Tibial nerve (tissue), 3 donors: Measurements from ENCODE around the gene TTC32.

Source experiments
- POLR2A ChIP-seq, 2 donors: fragments of 450-650 bp; IDR thresholded peaks; one replicate each; pipeline ENCODE4 v1.6.1; 2017; ENCODE audit warnings: antibody characterized with exemption in 2 of 2, mild to moderate bottlenecking in 2 of 2, moderate library complexity in 2 of 2
- TF ChIP-seq, protein P1 (sequence below), 5 experiments: fragments of 200-600 bp in 3 of 5; fragments of 450-650 bp in 2 of 5; sonication (generic) in 3 of 5; IDR thresholded peaks; one replicate each; pipeline ENCODE4 v1.5.1; 2016 to 2019; ENCODE audit warnings: antibody characterized with exemption in 5 of 5, mild to moderate bottlenecking in 3 of 5, moderate library complexity in 2 of 5

DNA sequence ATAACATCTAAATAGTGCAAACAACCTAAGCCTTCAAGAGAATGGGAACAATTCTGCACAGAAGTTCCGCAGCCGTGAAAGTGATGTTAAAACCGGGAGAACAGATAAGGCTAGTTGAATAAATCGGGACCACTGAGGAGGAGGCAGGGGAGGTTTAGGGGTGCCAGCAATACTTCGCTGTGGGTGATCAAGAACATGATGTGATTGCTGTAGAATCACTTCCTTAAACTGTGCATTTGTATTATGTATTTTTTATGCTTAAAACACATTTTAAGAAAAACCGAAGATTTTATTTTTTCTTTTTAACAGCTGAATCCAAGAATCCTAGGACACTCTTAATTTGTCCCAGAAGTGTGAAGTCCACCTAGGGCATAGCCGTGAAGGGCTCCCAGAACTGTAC is 33.6 kb downstream of the TTC32 start:
- TF ChIP-seq, protein P1, sequence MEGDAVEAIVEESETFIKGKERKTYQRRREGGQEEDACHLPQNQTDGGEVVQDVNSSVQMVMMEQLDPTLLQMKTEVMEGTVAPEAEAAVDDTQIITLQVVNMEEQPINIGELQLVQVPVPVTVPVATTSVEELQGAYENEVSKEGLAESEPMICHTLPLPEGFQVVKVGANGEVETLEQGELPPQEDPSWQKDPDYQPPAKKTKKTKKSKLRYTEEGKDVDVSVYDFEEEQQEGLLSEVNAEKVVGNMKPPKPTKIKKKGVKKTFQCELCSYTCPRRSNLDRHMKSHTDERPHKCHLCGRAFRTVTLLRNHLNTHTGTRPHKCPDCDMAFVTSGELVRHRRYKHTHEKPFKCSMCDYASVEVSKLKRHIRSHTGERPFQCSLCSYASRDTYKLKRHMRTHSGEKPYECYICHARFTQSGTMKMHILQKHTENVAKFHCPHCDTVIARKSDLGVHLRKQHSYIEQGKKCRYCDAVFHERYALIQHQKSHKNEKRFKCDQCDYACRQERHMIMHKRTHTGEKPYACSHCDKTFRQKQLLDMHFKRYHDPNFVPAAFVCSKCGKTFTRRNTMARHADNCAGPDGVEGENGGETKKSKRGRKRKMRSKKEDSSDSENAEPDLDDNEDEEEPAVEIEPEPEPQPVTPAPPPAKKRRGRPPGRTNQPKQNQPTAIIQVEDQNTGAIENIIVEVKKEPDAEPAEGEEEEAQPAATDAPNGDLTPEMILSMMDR (IDR thresholded peaks at IDR 0.05): no peak
- TF ChIP-seq POLR2A (IDR thresholded peaks at IDR 0.05): no peak
